Measurements from ENCODE around the gene SLAMF1. TPM values are rescaled to one million over a fixed set of nuclear protein-coding genes. Genes with fewer than 3 reads are reported as not detected.

Gene SLAMF1
- total RNA-seq, 3 donors from 2014 or later (not counting 1 experiment from before 2014, with no cell fraction given) = 1.1 to 3.5 (median 2.1) TPM

- no peaks in the 10 kb centered on the region for H3K27me3 ChIP-seq (ENCODE audit: control insufficient read depth, insufficient read depth, low read length)
- intact Hi-C loops (cut with micrococcal nuclease) = no loop called here
- DNase-seq = peak in 1 of 2 donors; percentile 57
- H3K27ac ChIP-seq (ENCODE audit: low read length) = peak overlapping the region; percentile 67
- no peaks in the 10 kb centered on the region for H3K9me3 Mint-ChIP-seq
- H3K4me3 Mint-ChIP-seq = peak overlapping the region; percentile 38
- H3K36me3 ChIP-seq (ENCODE audit: control insufficient read depth, insufficient read depth, low read length) = no peaks in the 10 kb centered on the region
- H3K27me3 Mint-ChIP-seq (ENCODE audit: low read depth in 2 of 2) = peaks cover 9 to 19% of the 10 kb centered on the region in 2 donors
- ATAC-seq = no peak
- no peak overlapping the region for H3K27ac Mint-ChIP-seq
- no peak for TF ChIP-seq CTCF (IDR thresholded peaks at IDR 0.05)
- H3K4me3 ChIP-seq (ENCODE audit: low read length) = no peak overlapping the region
- 36% methylated on average over 3 of the region's 8 CpGs for WGBS (ENCODE audit: insufficient coverage)
- H3K9me3 ChIP-seq (ENCODE audit: control insufficient read depth, insufficient read depth, low read length) = no peaks in the 10 kb centered on the region
- H3K36me3 Mint-ChIP-seq = no peaks in the 10 kb centered on the region
- H3K4me1 ChIP-seq (ENCODE audit: control insufficient read depth, insufficient read depth, low read length) = peaks cover 41% of the 10 kb centered on the region
- peaks cover 51 to 57% of the 10 kb centered on the region in 2 donors for H3K4me1 Mint-ChIP-seq
Observed at GRCh38 chr1:160641323-160642280, 5.2 kb downstream of the SLAMF1 start.

- Mint-ChIP-seq H3K27me3 (ENCODE audit: low read depth in 2 of 2) (peaks cover 4 to 13% of the 10 kb centered on the region in 2 donors), H3K4me1 (peaks cover 59 to 60% of the 10 kb centered on the region in 2 donors), H3K27ac (peak overlapping the region in 1 of 2 donors; percentile 60), H3K4me3 (peak overlapping the region; percentile 45), H3K36me3 (no peaks in the 10 kb centered on the region), H3K9me3 (no peaks in the 10 kb centered on the region)
- no peak for TF ChIP-seq CTCF (IDR thresholded peaks at IDR 0.05)
- no peaks in the 10 kb centered on the region for H3K27me3 ChIP-seq (ENCODE audit: control insufficient read depth, insufficient read depth, low read length)
- H3K36me3 ChIP-seq (ENCODE audit: control insufficient read depth, insufficient read depth, low read length) = no peaks in the 10 kb centered on the region
- H3K4me1 ChIP-seq (ENCODE audit: control insufficient read depth, insufficient read depth, low read length) = peaks cover 47% of the 10 kb centered on the region
- WGBS (ENCODE audit: insufficient coverage) = 90% methylated on average over 2 of the region's 2 CpGs
- peak overlapping the region; percentile 43 for H3K27ac ChIP-seq (ENCODE audit: low read length)
- intact Hi-C loops (cut with micrococcal nuclease) = no loop called here
- DNase-seq = peak in 1 of 2 donors; percentile 58
- peak in 1 of 3 donors; percentile 34 for ATAC-seq
- H3K4me3 ChIP-seq (ENCODE audit: low read length) = no peak overlapping the region
- H3K9me3 ChIP-seq (ENCODE audit: control insufficient read depth, insufficient read depth, low read length) = no peaks in the 10 kb centered on the region
Observed at GRCh38 chr1:160640359-160641123, 6.3 kb downstream of the SLAMF1 start.

GRCh38 chr1:160639652-160640051 is 7.2 kb downstream of the SLAMF1 start:
- intact Hi-C loops (cut with micrococcal nuclease) = loop anchor here (5.0 kb wide), 1 partner anchor 68 kb away; no protein-coding TSS in a partner anchor
- Mint-ChIP-seq H3K27me3 (ENCODE audit: low read depth in 2 of 2) (peaks cover 4 to 8% of the 10 kb centered on the region in 2 donors), H3K4me1 (peaks cover 59 to 60% of the 10 kb centered on the region in 2 donors), H3K36me3 (no peaks in the 10 kb centered on the region), H3K9me3 (no peaks in the 10 kb centered on the region), H3K4me3 (peak overlapping the region; percentile 67), H3K27ac (peak overlapping the region; percentile 50 to 81)
- ATAC-seq (no peak), DNase-seq (peak in 1 of 2 donors; percentile 64)
- peaks cover 48% of the 10 kb centered on the region for H3K4me1 ChIP-seq (ENCODE audit: control insufficient read depth, insufficient read depth, low read length)
- no peaks in the 10 kb centered on the region for H3K36me3 ChIP-seq (ENCODE audit: control insufficient read depth, insufficient read depth, low read length)
- peak overlapping the region; percentile 39 for H3K27ac ChIP-seq (ENCODE audit: low read length)
- H3K4me3 ChIP-seq (ENCODE audit: low read length) = no peak overlapping the region
- no peaks in the 10 kb centered on the region for H3K27me3 ChIP-seq (ENCODE audit: control insufficient read depth, insufficient read depth, low read length)
- no peak for TF ChIP-seq CTCF (IDR thresholded peaks at IDR 0.05)
- no peaks in the 10 kb centered on the region for H3K9me3 ChIP-seq (ENCODE audit: control insufficient read depth, insufficient read depth, low read length)
- 14% methylated on average over 3 of the region's 3 CpGs for WGBS (ENCODE audit: insufficient coverage)
